GM12873 (cell line): ENCODE results near the gene GPX3.

Experiments
- CTCF ChIP-seq: IDR thresholded peaks from 2 replicates; pipeline ENCODE4 v1.5.1; 2012; ENCODE audit warnings: low read depth, mild to moderate bottlenecking, moderate library complexity, low read length, control low read depth; ENCODE audit not compliant: insufficient read depth; ENCODE audit errors: missing control alignments

GPX3 gene

GRCh38 chr5:151015974-151016587 lies 4.3 kb upstream of the GPX3 start:
- no peak for TF ChIP-seq CTCF

GRCh38 chr5:151016700-151017099 lies 3.7 kb upstream of the GPX3 start:
- TF ChIP-seq CTCF: no peak

GRCh38 chr5:151017897-151018296 lies 2.5 kb upstream of the GPX3 start:
- no peak for TF ChIP-seq CTCF

- TF ChIP-seq CTCF: no peak
These were observed 1.5 kb upstream of the GPX3 start for GRCh38 chr5:151018846-151019245.

GRCh38 chr5:151019331-151019730 lies 1.1 kb upstream of the GPX3 start:
- TF ChIP-seq CTCF: no peak

- no peak for TF ChIP-seq CTCF
These were observed 1.4 kb downstream of the GPX3 start for GRCh38 chr5:151021746-151022145.

GRCh38 chr5:151022511-151023018 lies 2.2 kb downstream of the GPX3 start:
- no peak for TF ChIP-seq CTCF
